ENCODE results near the gene AFF3.

AFF3 gene

DNA sequence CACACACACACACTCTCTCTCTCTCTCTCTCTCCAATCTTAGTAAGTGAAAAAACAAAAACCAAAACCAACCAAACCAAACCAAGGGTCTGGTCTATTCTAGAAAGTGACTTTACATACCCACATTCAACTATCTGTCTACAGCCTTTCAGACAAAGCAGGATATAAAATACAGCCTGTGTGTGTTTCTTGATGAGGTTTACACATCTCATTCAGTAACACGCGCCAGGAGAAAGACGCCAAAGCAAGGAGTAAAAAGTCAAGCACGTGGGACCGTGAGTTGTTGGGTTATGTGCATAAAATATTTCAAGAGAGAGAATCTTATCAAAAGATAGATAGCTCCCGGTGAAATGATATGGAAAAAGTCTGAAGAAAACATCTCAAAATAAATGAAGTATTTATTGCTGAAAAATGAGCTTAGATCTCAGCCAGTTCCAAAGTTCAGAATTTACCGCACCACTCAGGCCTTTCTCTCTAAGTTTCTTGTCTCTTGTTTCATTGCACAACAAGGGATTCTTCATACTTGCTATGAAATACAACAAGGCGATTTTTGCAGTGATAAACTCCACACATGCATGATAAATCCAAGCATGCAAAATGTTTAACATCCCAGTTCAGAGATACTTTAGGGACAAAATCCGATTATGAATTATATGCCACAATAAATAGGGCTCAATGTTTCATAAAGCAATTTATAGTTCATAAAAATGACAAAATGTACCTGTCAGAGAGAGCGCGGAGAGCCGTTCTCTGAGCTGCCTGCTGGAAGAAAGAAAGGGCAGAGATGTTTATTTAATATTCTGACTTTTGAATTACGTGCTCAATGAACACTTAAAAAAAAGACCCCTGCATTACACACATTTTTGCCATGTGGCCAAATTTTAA lies 493.2 kb downstream of the AFF3 start:
- DNase-seq = no peak

DNA sequence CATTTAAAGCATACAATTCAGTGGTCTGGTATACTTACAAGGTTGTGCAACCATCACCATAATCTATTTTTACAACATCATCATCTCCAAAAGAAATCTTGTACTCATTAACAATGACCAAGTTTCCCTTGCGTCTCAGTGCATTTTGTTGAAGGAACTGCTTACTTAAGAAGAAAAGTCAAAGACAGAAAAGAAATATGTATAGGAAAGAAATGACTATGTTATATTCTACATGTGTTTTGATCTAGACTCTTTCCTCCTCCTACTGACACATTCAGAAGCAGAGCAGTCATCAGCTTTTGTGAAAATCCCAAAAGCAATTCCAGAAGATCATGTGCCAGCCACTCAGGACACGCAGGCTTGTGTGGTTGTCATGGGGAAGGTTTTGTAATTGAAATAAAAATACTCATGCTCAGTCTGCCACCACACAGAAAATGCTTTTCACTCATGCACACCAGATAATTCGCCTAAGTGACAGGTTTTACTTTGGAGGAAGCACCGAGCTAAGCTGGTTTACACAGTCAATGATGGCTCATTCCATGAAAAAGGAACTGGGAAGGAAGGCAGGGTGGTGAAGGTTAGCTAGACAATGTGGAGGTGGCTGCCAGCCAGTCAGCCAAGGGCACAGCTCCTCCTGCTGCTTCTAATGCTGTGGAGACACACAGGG lies 494.1 kb downstream of the AFF3 start:
- no peak for DNase-seq

- no peak for DNase-seq
Measured at GRCh38 chr2:99645960-99646359, 496.4 kb downstream of the AFF3 start.

DNA sequence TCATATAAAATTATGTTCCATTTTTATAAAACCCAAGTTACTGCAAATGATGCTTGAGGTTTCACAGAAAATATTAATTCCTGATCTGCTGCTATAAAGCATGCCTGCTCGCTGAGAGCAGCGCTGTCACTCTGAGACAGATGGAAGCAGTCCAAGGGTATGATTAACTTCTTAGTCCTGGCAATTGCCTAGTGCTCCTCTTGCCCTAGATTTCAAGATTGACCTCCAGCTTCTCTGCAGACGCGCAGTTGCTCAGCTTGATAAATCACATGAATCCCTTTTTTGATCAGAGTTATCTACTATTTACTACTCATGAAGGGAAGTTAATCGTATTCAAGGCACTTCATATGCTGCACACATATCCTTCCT lies 498.0 kb downstream of the AFF3 start:
- no peak for DNase-seq

GRCh38 chr2:99643787-99644418 lies 498.5 kb downstream of the AFF3 start:
- no peak for DNase-seq

GRCh38 chr2:99641999-99642398 lies 500.4 kb downstream of the AFF3 start:
- no peak for DNase-seq

GRCh38 chr2:99640635-99641151 lies 501.7 kb downstream of the AFF3 start:
- DNase-seq = no peak

- DNase-seq = no peak
Measured at GRCh38 chr2:99638791-99639190, 503.6 kb downstream of the AFF3 start.

- DNase-seq = no peak
Measured at GRCh38 chr2:99637159-99637697, 505.2 kb downstream of the AFF3 start.

DNA sequence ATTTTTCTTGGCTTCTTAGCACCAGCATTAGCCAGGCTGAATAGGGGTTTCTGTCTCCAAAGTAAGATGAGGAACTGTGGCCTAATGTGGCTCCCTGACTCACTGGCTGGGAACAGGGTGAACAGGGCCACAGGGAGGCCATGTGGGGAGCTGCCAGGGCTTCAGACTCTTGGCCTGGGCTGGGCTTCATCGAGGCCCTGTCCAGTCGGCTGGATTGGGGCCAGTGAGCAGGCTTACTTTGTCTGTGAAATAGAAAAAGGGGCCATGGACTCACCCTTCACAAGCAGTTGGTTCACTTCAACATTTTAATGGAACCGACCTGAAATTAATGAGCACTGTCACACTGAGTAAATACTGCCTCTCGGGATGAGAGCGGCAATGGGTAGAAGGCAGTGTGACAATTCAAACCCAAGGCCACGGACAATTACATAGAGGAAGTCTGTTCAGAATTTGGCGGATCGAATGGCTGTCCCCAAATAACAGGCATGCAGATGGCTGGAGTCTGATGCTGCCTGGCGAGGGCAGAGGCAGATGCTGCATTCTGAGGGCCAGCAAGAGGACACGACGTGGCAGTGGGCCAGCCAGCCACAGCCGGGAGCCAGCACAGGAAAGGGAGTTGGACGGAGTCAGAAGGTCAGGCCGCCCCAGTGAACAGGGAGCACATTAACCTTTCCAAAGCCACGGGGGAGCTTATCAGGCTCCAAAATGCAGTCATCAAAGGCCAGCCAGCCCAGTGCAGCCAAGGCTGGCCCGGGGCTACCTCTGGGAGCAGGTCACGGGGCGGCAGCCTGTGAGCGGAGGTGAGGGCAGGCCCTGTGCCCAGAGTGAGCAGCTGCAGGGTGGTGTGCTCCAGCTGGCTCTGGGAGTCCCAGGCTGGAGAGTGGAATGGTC lies 506.0 kb downstream of the AFF3 start:
- DNase-seq = no peak

GRCh38 chr2:99635710-99636109 lies 506.7 kb downstream of the AFF3 start:
- DNase-seq = no peak

- no peak for DNase-seq
Measured at GRCh38 chr2:99634234-99634633, 508.2 kb downstream of the AFF3 start.

- no peak for DNase-seq
Measured at GRCh38 chr2:99631700-99632099, 510.7 kb downstream of the AFF3 start.

- no peak for DNase-seq
Measured at GRCh38 chr2:99629320-99629719, 513.1 kb downstream of the AFF3 start.

GRCh38 chr2:99626158-99626557 lies 516.2 kb downstream of the AFF3 start:
- no peak for DNase-seq

- DNase-seq = no peak
Measured at GRCh38 chr2:99624677-99625076, 517.7 kb downstream of the AFF3 start.

GRCh38 chr2:99623613-99624012 lies 518.8 kb downstream of the AFF3 start:
- DNase-seq = no peak

- no peak for DNase-seq
Measured at GRCh38 chr2:99623035-99623434, 519.4 kb downstream of the AFF3 start.

- DNase-seq = no peak
Measured at GRCh38 chr2:99622534-99622933, 519.9 kb downstream of the AFF3 start.

- no peak for DNase-seq
Measured at GRCh38 chr2:99621774-99622173, 520.6 kb downstream of the AFF3 start.

- DNase-seq = no peak
Measured at GRCh38 chr2:99621106-99621505, 521.3 kb downstream of the AFF3 start.

DNA sequence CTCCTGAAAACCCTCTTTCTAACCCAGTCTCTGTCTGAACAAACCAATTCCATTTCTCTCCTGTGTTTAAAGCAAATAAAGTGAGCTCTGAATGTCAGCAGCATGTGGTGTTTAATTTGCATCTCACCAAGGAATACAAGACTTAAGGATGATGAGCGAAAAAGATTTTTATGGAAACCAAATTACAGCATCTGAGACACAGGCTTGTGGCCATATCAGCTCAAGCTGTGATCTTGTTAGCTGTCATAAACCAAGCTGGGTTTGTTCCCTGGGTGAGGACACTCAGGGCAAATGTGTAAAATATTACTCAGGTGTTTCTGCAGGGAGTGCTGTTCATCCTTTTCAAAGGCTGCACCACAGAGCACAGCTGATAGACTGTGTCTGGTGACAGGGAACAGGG lies 523.2 kb downstream of the AFF3 start:
- DNase-seq = no peak
